ENCODE data around the gene ACBD4.

- TF ChIP-seq CTCF (IDR thresholded peaks at IDR 0.05) (no peak), POLR2A (IDR thresholded peaks at IDR 0.05) (no peak)
Measured at GRCh38 chr17:45127207-45127547, 8.3 kb upstream of the ACBD4 start.
